Measurements from ENCODE around the gene PPOX.

PPOX gene

DNA sequence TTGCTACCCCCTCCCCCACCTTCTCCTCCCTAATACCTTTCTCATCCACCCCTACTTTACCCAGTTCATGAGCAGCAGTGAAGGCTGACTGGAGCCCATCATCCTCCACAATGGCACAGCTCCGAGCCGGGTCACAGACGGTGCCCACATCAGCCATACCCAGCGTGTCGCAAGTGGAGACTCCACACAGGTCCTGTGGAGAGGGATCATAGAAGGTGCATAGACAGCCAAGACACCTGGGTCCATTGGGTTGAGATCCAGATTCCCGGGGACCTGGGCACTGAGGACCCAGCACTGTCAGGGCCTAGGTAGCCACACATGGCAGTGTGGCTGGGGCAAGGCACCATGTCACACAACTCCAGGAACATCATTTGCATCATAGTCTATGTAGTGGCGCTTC lies 29.9 kb downstream of the PPOX start:
- H3K27ac ChIP-seq, result no peak overlapping the region
- no peak for DNase-seq (ENCODE audit: low read depth, low spot score)

DNA sequence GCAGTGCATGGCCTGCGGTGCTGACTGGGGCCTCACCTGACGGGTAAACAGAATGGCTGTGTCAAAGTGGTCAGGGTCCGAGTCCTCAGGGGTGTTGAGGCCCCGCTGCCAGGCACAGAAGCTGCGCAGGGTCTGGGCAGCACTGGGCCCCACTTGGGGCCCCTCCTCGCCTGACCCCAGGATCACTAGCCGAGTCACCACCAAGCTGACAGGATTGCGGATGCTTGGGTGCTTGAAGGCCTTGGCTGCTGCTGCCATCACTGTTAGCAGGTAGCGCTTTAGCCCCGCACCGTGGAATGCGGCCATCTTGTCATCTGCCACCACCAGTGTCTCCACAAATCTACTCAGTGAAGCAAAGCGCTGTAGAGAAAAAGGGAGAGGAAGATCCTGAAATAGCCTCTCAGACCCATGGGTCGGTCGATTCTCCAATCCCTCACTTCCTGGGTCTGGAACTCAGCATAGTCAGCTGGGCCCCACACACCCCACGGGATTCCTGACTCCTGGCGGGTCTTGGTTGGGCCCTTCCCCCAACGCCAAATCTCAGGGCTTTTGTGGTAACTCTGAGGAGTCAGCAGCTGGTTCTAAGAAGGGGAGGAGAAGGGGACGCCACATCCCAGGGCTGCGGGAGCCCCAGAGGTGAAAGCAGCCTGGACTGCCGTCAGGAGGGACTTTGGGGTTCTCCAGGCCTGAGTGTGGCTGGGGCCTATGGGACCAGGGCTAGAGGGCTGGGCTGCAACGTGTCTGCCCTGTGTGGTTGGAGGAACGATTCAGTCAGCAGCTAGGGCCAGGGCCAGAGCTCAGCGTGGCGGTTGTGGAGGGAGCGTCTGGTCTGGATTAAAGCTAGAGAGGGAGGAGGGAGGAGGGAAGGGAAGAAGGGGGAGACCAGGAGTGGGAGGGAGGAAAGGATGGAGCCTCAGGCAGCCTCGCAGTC lies 30.6 kb downstream of the PPOX start:
- H3K27ac ChIP-seq, result no peak overlapping the region
- DNase-seq (ENCODE audit: low read depth, low spot score), result no peak

DNA sequence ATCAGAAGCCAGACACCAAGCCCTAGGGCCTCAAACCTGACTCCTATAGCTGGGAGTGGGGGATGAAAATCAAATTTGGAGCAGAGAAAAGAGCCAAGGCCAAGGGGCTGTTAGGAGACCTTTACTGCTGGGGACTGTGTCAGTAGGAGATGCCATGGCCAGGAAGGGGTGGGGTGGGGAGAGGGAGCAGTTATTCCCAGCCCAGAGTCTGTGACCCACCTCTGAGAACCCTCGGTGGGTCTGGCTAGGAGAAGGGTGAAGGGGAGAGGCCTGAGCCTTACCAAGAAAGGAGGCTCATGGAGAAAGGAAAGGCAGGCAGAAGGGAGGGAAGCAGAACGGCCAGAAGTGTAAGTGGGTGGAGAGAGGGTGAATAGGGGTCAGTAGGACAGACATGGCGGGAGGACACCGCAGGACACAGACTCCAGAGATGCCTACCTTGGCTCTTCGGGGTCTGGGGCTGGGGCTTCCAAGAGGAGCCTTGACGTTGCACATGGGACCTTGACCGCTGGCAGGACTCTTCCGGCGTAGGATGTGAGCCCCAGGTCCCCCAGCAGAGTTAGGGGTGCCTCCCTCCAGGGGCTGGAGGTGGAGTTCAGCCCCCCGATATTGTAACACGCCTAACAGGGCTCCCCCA lies 31.5 kb downstream of the PPOX start:
- H3K27ac ChIP-seq, result no peak overlapping the region
- no peak for DNase-seq (ENCODE audit: low read depth, low spot score)

DNA sequence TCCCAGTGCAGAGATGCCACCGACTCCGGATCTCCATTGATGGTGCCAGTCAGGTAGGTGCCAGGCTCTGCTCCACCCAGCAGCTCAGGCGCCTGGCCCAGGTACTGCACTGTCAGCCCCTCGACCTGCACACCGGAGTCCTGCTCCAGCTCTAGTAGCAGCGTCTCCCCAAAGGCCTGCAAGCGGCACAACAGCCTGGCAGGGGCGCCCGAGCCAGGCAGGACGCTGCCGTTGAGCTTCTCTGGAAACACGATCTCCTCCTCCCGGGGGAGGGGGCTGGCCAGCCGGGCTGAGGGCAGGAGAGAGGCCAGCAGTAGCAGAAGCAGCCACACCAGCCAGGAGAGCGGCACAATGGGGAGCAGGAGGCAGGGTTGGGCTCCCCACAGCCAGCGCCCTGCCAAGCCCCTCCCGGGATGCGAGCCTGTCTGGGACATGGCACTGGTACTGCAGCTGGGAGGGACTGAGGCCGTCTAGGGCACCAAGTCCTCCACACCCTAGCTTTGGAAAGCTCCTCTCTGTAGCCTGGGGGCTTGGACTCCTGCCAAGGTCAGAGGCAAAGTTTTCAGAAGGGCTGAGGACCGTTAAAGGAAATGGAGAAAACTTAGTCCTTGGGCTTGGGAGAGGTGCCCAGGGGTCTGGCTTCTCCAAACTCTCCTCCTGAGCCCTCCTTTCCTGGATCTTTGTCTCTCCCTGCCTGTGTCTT lies 32.1 kb downstream of the PPOX start:
- no peak overlapping the region for H3K27ac ChIP-seq
- DNase-seq (ENCODE audit: low read depth, low spot score), result no peak

DNA sequence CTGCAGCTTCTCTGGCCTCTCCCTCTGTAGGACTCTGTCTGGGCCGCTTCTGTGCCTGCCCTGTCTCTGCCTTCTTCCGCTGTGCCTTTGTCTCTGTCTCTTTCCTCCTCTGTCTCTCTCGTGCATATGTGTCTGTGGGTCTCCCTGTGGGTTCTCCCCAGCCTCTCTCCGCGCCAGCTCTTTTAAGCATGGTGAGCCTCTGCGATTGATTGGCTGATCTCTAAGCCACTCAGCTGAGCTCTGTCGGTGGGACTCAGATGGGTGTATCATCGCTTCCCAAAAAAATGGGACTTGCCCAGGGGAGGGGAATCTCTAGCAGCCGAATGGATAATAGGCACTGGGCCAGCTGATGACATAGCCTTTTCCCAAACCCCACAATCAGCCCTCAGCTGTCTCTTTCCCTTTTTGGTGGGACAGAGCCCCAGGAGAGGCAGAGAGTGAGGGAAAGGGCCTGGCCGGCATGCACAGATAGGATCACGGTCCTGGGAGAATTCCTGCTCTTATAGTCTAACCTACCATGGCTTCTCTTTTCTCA lies 32.7 kb downstream of the PPOX start, which contains the start of gene ADAMTS4:
Gene ADAMTS4 (minus strand): TSS at position 158 of the 535 bp plus-strand sequence. CDS start 427 bp downstream, outside the sequence.
- no peak for DNase-seq (ENCODE audit: low read depth, low spot score)
- no peak within 1 kb of the TSS for H3K27ac ChIP-seq

DNA sequence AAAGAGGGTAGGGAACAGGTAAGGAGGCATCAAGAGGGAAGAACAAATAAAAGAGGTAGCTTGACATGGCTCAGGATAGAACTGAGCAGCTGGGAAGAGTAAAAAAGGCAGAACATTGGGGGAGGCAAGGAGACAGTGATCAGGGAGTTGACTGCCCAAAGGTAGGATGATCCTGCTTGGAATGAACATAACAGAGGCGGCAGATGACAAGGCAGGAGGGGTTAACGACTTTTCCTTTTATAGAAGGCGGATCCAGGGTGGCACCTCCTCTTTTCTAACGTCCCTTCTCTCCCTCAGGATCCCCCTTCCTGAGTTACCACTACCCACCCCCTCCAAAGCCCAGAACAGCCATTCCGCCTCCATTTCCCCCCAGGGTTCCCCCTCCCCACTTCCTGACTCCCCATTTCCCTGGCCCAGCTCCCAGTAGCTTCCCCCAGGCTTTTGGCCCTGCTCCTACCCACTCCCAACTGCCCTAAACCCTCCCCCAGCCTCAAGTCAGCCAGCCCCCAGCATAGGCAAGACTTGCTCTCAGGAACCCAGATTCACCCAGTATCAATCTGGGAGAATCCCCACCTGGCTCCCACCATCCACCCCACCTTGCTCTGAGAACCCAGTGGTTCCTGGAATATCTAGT lies 33.4 kb downstream of the PPOX start:
- H3K27ac ChIP-seq, result no peak overlapping the region
- no peak for DNase-seq (ENCODE audit: low read depth, low spot score)

DNA sequence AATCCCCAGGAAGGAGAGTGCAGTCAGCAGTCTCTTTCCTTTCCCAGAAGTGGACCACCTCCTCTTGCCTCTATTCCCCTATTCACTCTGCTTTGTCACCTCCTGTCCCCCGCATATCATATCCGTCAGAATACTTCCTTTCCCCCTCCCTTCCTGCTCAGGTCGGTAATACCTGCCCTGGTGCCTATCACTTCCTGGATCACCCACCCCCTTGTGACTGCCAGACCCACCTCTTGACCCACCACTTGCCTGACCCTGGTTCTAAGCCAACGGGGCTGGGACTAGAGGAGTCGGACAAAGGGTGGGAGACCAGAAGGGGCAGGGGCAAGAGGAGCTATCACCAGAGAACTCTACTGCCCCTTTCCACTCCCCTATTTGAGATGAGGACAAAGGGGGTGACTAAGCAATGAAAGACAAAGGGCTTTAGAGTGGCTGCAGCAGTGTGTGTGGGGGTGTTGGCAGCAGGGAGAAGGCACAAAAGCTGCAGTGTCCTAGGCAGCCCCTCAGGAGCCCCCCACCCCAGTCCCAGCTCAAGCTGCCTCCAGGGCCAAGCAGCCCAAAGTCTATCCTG lies 34.3 kb downstream of the PPOX start:
- DNase-seq (ENCODE audit: low read depth, low spot score), result no peak
- peak overlapping the region; percentile 91 for H3K27ac ChIP-seq

DNA sequence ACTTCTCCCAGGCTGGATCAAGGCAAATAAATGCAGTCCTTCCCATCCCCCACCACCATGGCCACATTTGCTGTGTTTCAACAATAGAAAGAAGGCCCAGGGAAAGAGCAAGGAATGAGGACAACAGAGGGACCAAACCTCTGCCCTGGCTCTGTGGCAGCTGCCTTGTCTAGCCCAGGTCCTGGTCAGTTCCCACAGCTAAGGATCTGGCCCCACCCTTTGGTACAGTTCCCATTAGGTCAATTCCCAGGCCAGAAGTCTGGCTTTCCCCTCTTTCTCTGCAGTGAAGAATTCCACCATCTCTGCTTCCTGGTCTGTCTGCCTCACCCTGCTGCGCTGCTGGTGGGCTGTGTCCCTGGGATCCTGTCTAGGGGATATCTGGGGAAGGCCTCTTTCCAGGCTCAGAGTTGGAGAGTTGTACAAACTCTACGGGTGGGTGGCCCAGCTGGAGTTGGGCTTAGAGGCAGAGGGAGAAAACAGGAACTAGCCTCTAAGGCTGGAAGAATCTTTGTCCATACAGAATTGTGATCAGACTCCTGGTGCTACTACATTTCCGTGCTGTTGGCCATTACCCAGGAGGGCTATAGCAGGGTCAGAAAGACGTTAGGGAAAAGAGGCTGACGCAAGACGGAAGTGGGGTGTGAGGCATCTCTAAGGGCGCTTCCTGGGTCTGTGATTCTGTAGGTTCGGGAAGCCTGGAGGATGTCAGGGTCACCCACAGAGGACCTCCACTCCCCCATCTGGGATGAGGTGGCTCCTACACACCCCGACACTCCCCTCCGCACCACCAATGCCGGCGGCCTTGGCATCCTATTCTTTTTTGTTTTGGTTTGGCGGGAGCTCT lies 35.0 kb downstream of the PPOX start:
- no peak for DNase-seq (ENCODE audit: low read depth, low spot score)
- peak overlapping the region; percentile 91 for H3K27ac ChIP-seq

DNA sequence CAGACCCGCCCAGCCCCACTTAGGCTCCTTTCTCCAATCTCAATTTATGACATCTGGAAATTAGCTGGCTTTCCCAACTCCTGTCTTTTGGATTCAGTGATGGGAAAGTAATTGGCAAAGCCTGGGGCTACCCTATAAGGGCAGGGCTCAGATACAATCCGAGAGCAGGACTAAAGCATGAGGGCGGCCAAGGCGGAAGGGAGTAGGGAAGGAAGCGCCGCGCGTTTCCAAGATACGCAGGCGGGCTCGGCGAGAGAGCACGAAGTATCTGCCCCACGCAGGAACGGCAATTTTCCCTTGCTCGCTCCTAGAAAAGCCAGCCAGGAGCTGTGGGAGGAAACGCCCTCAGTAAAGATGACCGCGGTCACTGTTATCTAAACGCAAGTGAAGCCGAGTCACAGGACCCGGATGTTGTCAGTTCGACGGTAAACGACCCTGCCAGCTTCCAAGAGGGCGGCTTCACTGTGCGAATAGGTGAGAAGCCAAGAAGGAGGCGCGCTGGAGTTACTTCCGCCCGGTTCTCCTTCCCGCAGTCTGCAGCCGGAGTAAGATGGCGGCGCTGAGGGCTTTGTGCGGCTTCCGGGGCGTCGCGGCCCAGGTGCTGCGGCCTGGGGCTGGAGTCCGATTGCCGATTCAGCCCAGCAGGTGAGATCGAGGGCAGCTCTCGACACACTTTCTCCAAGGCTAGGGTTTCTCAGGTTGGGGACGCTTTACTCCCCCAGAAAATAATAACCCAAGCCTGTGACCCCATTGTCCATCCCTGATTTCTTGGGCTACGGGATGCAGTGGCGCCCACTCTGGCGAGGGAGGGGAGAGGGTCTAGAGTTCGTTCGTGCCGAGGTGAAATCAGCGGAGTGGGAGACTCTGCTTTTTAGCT lies 35.8 kb downstream of the PPOX start, which contains the start of gene NDUFS2:
Gene NDUFS2 (plus strand): TSS at position 532 of the 877 bp plus-strand sequence. CDS start 19 bp downstream, at position 551.
- H3K27ac ChIP-seq, result peak within 1 kb of the TSS; percentile 91
- DNase-seq (ENCODE audit: low read depth, low spot score), result peak; percentile 94

DNA sequence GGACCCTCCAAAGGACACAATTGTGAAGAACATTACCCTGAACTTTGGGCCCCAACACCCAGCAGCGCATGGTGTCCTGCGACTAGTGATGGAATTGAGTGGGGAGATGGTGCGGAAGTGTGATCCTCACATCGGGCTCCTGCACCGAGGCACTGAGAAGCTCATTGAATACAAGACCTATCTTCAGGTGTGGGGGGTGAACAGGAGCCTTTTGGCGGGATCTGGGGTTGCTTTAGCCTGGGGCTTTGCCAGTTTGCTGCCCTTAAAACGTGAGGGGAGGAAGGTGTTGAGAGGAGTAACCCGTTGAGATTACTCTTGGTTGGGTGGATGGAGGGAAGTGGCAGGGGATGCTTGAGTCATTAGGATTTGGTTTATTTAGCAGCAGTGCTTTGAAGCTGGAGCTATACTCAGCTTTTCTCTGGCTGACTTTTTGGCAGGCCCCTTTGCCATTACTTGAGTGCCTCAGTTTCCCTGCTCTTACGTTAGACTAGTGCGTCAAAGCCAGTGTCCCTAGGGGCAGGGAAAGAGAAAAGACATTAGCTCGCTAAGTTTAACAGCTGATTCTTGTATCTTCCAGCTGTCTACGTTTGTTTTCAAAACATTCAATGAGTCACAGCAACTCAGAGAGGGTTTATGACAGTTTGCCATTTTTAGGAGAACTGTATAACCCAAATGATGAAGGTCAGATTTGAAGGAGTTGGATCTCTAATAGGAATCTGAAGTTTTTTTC lies 40.4 kb downstream of the PPOX start:
- no peak for DNase-seq (ENCODE audit: low read depth, low spot score)
- no peak overlapping the region for H3K27ac ChIP-seq

DNA sequence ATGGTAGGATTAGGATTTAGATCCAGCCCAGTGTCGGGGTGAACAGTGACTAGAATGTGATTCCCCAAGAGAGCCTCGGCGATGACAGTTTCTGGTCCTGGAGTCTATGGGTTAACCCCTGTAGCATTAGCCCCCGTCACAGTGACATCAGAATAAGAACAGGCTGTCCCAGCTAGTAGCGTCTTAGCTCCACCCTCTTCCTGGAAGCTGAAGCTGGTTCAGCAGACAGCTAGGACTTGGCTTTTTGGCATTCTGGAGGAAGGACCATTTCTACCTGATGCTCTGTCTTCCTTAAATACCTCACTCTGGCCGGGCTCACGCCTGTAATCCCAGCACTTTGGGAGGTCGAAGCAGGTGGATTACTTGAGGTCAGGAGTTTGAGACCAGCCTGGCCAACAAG lies 40.9 kb downstream of the PPOX start:
- H3K27ac ChIP-seq, result no peak overlapping the region

DNA sequence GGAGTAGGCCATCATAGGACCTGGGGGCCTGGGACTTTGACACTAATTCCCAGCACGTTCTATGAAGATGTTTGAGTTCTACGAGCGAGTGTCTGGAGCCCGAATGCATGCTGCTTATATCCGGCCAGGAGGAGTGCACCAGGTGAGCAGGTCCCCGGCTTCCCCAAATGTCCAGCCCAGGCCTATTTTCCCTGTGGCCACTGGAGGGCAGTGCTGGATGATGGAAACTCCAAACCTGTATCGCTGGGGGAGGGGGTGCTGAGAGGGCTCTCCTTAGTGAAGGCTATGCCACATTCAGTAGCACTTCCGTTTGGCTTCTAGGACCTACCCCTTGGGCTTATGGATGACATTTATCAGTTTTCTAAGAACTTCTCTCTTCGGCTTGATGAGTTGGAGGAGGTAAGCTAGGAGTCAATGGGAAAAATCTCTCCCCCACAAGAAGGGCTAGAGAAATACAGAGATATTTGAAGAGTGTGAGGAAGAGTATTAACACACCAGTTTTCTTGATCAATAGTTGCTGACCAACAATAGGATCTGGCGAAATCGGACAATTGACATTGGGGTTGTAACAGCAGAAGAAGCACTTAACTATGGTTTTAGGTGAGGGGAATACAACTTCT lies 43.7 kb downstream of the PPOX start:
- no peak for DNase-seq (ENCODE audit: low read depth, low spot score)
- H3K27ac ChIP-seq, result no peak overlapping the region

More for the DNA sequence above, 40.9 kb downstream of the PPOX start:
- DNase-seq (ENCODE audit: low read depth, low spot score), result no peak

DNA sequence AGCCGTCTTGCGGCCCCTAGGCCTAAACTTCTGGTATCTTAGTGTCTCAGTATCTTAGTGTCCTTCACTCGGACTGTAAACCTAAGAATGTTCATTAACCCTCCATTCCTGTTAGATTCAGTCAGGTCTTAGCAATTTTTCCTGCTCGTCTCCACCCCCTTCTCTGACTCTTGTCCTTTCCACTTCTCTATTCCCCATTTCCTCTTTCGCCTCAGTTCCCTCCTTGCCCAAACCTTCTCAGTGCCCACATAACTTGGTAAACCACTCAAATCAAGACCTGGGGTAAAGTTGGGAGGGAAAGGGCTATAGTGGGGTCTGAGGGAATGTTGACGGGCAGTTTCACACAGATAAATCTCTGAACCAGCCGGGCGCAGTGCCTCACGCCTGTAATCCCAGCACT lies 48.1 kb downstream of the PPOX start:
- DNase-seq (ENCODE audit: low read depth, low spot score), result no peak
- no peak overlapping the region for H3K27ac ChIP-seq

DNA sequence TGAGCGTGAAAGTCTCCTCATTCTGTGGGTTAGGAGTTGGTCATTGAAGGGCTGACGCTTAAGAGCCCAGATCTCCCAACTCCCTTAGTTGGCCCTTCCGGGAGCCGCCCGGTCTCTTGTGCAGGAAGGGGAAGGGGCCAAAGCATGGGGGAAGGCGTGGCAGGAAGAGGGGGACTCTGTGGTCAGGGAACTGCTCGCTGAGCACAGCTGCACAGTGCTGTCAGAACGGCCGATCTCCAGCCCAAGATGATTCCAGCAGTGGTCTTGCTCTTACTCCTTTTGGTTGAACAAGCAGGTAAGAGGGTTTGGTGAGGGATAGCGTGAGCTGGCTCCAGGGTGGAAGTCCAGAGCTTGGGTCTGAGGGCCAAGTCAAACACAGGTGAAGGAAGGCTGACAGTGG lies 48.9 kb downstream of the PPOX start, which contains the start of gene FCER1G:
Gene FCER1G (plus strand): TSS at position 220 of the 400 bp plus-strand sequence. CDS start 27 bp downstream, at position 247.
- no peak within 1 kb of the TSS for H3K27ac ChIP-seq
- no peak for DNase-seq (ENCODE audit: low read depth, low spot score)

DNA sequence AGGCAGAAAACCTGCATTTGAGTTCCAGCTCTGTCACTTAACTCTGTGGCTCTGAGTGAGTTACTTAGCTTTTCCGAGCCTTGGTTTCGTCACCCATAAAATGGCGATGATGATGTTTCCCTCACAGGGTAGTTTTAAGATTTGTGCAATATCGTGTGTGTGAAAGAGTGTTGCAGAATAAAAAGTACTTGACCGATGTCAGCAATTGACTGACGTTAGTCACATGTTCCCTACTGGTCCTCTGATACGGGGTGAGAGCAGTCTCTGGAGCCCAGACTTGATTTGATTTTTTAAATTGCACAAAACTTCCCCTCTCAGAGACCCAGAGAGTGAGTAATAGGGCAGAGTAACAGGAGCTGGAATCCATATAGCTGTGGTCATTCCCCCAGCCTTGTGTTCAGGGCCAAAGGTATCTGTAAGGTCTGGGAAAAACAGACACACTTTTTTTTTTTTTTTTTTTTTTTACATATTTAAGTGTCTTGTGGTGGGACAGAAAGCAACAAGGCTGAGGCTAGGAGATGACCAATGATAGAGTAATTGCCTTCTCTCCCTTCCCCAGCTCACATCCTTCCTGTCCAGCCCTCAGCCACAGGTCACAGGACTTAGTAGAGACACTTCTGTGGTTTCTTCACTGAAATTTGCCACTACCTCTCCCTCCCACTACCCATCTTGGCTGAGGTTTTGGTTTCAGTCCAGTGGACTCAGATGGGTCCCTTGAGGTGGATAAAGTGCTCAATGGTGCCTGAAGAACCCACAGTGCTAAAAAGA lies 50.9 kb downstream of the PPOX start:
- no peak for DNase-seq (ENCODE audit: low read depth, low spot score)
- no peak overlapping the region for H3K27ac ChIP-seq

DNA sequence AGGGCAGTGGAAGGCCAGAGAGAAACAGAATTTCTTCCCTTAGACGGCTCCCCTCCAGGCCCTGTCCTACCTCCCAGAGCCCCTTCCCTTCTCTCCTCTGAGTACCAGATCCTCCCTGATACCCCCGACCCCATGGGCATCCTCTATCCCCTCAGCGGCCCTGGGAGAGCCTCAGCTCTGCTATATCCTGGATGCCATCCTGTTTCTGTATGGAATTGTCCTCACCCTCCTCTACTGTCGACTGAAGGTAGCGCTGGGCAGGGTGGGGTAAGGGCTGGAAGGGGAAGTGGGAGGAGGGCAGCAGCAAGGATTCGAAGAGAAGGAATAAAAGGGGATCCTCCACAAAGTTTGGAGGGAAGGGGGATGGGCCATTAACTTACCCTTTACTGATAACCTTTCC lies 51.6 kb downstream of the PPOX start:
- H3K27ac ChIP-seq, result no peak overlapping the region
- no peak for DNase-seq (ENCODE audit: low read depth, low spot score)
